HEK293 (cell line): Measurements from ENCODE around the gene COASY.

Experiments used
- HOXD13 ChIP-seq: sonication (generic); formaldehyde crosslinking; IDR thresholded peaks from 2 replicates; pipeline ENCODE4 v1.8.0; 2022; ENCODE audit warnings: missing genetic modification reagents, borderline replicate concordance
- INSM2 ChIP-seq: fragments of 450-650 bp; formaldehyde crosslinking; IDR thresholded peaks from 2 replicates; pipeline ENCODE4 v1.5.1; 2016; ENCODE audit warnings: missing biosample characterization, missing genetic modification characterization
- YY1 ChIP-seq: fragments of 450-650 bp; formaldehyde crosslinking; IDR thresholded peaks from 2 replicates; pipeline ENCODE4 v1.5.1; 2018; ENCODE audit warnings: missing biosample characterization, missing genetic modification characterization
- YY2 ChIP-seq: fragments of 450-650 bp; formaldehyde crosslinking; IDR thresholded peaks from 2 replicates; pipeline ENCODE4 v1.5.1; 2016; ENCODE audit warnings: missing biosample characterization, missing genetic modification characterization
- ZBTB44 ChIP-seq: fragments of 450-650 bp; IDR thresholded peaks from 2 replicates; pipeline ENCODE4 v1.5.1; 2018; ENCODE audit warnings: missing biosample characterization, mild to moderate bottlenecking, missing genetic modification characterization
- ZNF10 ChIP-seq: fragments of 450-650 bp; formaldehyde crosslinking; IDR thresholded peaks from 2 replicates; pipeline ENCODE4 v1.5.1; 2017; ENCODE audit warnings: missing biosample characterization, missing genetic modification characterization
- ZNF112 ChIP-seq: fragments of 450-650 bp; formaldehyde crosslinking; IDR thresholded peaks from 2 replicates; pipeline ENCODE4 v1.5.0; 2017; ENCODE audit warnings: missing biosample characterization, missing genetic modification characterization
- ZNF132 ChIP-seq: fragments of 450-650 bp; formaldehyde crosslinking; IDR thresholded peaks from 2 replicates; pipeline ENCODE4 v1.5.1; 2017; ENCODE audit warnings: missing biosample characterization, missing genetic modification characterization, borderline replicate concordance
- ZNF146 ChIP-seq: fragments of 450-650 bp; formaldehyde crosslinking; IDR thresholded peaks from 2 replicates; pipeline ENCODE4 v1.5.1; 2016; ENCODE audit warnings: missing biosample characterization, missing genetic modification characterization
- ZNF148 ChIP-seq: fragments of 450-650 bp; formaldehyde crosslinking; IDR thresholded peaks from 2 replicates; pipeline ENCODE4 v1.5.0; 2017; ENCODE audit warnings: missing biosample characterization, missing genetic modification characterization, borderline replicate concordance
- ZNF214 ChIP-seq: fragments of 450-650 bp; formaldehyde crosslinking; IDR thresholded peaks from 2 replicates; pipeline ENCODE4 v1.5.1; 2017; ENCODE audit warnings: missing biosample characterization, mild to moderate bottlenecking, missing genetic modification characterization, borderline replicate concordance
- ZNF302 ChIP-seq: fragments of 450-650 bp; formaldehyde crosslinking; IDR thresholded peaks from 2 replicates; pipeline ENCODE4 v1.5.1; 2016; ENCODE audit warnings: missing biosample characterization, missing genetic modification characterization, low read depth
- ZNF433 ChIP-seq: fragments of 450-650 bp; formaldehyde crosslinking; IDR thresholded peaks from 2 replicates; pipeline ENCODE4 v1.5.1; 2016; ENCODE audit warnings: missing biosample characterization, missing genetic modification characterization, low read depth
- ZNF510 ChIP-seq: fragments of 450-650 bp; formaldehyde crosslinking; IDR thresholded peaks from 2 replicates; pipeline ENCODE4 v1.5.1; 2018; ENCODE audit warnings: mild to moderate bottlenecking, missing genetic modification characterization, missing biosample characterization; ENCODE audit not compliant: insufficient replicate concordance
- ZNF610 ChIP-seq: fragments of 450-650 bp; formaldehyde crosslinking; IDR thresholded peaks from 2 replicates; pipeline ENCODE4 v1.5.1; 2016; ENCODE audit warnings: missing biosample characterization, missing genetic modification characterization, borderline replicate concordance
- ZNF677 ChIP-seq: fragments of 450-650 bp; IDR thresholded peaks from 2 replicates; pipeline ENCODE4 v1.5.0; 2018; ENCODE audit warnings: missing biosample characterization, mild to moderate bottlenecking, missing genetic modification characterization, moderate library complexity
- ZNF707 ChIP-seq: fragments of 450-650 bp; formaldehyde crosslinking; IDR thresholded peaks from 2 replicates; pipeline ENCODE4 v1.5.1; 2016; ENCODE audit warnings: missing biosample characterization, missing genetic modification characterization
- ZNF76 ChIP-seq: fragments of 450-650 bp; formaldehyde crosslinking; IDR thresholded peaks from 2 replicates; pipeline ENCODE4; 2016; ENCODE audit warnings: low read depth, missing biosample characterization, missing genetic modification characterization, borderline replicate concordance
- TF ChIP-seq, protein P1 (sequence below): fragments of 450-650 bp; formaldehyde crosslinking; conservative IDR thresholded peaks from 2 replicates; pipeline ENCODE4 v1.5.1; 2016; ENCODE audit warnings: low read depth, missing biosample characterization, missing genetic modification characterization

COASY gene

DNA sequence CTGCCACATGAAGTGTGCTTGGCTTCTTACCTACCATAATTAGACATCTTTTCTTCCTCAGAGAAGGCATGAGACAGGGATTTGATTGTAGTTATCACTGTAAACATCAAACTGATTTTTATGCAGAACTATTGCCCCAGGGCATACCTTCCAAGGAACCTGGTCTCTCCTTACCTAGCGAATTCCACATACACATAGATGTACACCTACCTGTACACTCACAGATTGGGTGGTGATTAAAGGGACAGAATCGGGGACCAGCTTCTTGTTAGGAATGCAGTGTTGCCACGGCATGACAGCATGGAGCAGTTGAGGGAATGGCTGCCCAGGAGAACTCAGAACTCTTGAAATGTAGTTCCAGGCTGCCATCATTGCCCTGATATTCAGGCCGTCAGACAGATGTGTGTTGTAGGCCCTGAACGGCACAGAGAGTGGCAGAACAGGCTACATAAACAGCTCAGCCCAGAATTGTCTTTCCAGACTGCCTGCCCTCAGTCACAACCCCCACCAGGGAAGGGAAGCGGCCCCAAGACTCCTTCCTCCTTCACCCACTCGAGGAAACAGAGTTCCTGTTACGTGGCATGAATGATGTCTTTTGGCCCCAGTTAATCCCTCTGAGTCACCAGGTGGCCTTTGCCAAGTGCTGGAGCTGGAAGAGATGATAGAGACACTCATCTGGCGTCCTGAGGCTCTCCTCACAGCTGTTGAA lies 43.7 kb upstream of the COASY start (continued):
- TF ChIP-seq ZNF112, result no peak
- no peak for TF ChIP-seq ZNF302 (tag by site-specific recombination)
- TF ChIP-seq, protein P1, sequence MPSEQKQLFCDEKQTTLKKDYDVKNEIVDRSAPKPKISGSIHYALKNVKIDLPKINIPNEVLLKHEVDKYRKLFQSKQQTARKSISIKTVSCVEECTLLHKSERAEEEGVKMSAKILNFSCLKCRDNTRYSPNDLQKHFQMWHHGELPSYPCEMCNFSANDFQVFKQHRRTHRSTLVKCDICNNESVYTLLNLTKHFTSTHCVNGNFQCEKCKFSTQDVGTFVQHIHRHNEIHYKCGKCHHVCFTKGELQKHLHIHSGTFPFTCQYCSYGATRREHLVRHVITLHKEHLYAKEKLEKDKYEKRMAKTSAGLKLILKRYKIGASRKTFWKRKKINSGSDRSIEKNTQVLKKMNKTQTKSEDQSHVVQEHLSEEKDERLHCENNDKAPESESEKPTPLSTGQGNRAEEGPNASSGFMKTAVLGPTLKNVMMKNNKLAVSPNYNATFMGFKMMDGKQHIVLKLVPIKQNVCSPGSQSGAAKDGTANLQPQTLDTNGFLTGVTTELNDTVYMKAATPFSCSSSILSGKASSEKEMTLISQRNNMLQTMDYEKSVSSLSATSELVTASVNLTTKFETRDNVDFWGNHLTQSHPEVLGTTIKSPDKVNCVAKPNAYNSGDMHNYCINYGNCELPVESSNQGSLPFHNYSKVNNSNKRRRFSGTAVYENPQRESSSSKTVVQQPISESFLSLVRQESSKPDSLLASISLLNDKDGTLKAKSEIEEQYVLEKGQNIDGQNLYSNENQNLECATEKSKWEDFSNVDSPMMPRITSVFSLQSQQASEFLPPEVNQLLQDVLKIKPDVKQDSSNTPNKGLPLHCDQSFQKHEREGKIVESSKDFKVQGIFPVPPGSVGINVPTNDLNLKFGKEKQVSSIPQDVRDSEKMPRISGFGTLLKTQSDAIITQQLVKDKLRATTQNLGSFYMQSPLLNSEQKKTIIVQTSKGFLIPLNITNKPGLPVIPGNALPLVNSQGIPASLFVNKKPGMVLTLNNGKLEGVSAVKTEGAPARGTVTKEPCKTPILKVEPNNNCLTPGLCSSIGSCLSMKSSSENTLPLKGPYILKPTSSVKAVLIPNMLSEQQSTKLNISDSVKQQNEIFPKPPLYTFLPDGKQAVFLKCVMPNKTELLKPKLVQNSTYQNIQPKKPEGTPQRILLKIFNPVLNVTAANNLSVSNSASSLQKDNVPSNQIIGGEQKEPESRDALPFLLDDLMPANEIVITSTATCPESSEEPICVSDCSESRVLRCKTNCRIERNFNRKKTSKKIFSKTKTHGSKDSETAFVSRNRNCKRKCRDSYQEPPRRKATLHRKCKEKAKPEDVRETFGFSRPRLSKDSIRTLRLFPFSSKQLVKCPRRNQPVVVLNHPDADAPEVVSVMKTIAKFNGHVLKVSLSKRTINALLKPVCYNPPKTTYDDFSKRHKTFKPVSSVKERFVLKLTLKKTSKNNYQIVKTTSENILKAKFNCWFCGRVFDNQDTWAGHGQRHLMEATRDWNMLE (tag by site-specific recombination), result no peak
- TF ChIP-seq ZNF610 (tag by site-specific recombination), result no peak
- TF ChIP-seq ZNF510 (tag by site-specific recombination), result no peak
- TF ChIP-seq YY2 (tag by site-specific recombination), result 0 out of 2 replicates have a peak, but pooled peaks have one; percentile 22
- no peak for TF ChIP-seq ZNF76 (tag by site-specific recombination)
- TF ChIP-seq ZNF707 (tag by site-specific recombination), result no peak
- no peak for TF ChIP-seq ZBTB44 (tag by site-specific recombination)
- no peak for TF ChIP-seq ZNF148 (tag by site-specific recombination)
- peak; percentile 40; the same call in 1 of the 2 replicates for TF ChIP-seq ZNF10 (tag by site-specific recombination)
- no peak for TF ChIP-seq ZNF132 (tag by site-specific recombination)
- TF ChIP-seq ZNF433 (tag by site-specific recombination), result no peak
- no peak for TF ChIP-seq INSM2 (tag by site-specific recombination)
- TF ChIP-seq YY1 (tag by site-specific recombination), result no peak
- TF ChIP-seq ZNF214 (tag by site-specific recombination), result no peak
- TF ChIP-seq HOXD13 (CRISPR knock-in tag), result no peak
- no peak for TF ChIP-seq ZNF146 (tag by site-specific recombination)
- TF ChIP-seq ZNF677 (tag by site-specific recombination), result no peak
